RKO (cell line): ENCODE results near the gene TENM4.

Experiments
- DNase-seq: peaks from one replicate; pipeline ENCODE4 v3.0.0-alpha.2; 2016; ENCODE audit warnings: low spot score

The TENM4 gene

DNA sequence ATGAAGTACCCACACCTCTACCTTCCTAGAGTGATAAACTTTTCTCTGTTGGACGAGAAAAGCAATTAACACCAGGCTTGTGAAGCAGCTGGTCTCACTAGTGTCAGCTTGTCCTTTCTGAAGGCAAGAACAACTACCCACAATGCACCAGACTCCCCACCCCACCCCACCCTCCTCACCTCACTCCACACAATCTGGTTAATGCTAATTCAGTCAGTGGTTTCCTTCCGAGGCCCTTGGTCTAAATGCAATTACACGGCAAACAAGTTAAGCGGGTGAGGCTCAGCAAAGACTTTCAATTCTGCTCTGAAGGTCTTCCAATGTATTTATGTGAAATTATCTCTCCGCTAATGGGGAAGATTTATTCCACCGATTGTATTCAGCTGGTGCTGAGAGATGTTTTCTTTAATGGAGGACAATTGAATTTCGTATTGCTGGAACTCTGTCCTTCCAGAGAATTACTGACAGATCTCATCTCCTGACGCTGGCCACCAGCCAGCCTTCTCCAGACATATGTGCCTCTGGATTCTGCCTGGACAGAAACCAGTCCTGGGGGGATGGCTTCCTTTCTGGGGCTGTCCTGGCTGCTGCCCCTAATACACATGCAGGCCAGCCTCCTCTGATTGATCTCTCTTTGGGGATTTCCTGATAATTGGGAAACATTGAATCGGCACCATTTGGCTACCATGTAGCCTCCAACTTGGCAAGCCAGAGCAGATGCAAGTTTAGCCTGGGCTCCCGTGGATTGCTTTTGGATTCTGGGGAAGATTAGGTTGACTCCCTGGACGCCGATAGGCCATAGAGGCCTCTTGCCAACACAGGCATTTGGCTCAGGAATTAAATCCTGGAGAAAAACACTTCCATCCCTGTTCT, 700.4 kb downstream of the TENM4 start:
- DNase-seq = no peak

DNA sequence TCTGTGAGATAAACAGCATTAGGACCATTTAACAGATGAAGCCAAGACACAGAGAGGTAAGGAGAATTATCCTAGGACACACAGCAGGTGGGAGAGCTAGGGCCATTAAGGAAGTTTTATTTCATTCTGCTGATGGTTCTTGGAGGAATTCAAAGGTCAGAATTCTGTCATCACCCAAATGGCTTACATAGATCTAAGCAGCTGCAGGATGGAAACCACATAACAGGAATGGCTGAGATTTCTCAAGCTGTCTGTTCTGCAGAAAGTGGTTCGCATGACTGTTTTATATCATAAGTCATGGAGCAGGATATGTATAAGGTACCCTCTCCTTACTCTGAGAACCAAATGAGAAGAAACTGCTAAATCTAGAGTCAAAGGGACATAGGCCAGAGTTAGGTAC, 702.9 kb downstream of the TENM4 start:
- no peak for DNase-seq

DNA sequence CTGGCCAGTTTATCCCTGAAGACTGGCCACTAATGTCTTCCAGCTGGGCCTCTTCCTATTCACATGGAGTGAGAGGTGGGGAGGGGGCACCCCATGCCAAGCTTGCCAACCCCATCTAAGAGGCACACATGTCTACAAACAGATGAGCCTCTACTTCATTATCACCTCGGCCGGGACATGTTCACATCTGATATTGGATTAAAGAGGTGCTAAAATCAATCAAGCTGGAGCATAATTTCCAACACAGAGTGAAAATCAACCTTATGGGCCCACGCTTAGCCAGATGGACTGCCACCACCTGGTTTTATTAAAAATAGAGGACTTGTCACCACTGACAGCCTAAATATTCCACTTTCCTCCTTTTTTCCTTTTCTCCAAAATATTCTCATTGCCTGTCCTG, 703.5 kb downstream of the TENM4 start:
- DNase-seq = no peak

DNA sequence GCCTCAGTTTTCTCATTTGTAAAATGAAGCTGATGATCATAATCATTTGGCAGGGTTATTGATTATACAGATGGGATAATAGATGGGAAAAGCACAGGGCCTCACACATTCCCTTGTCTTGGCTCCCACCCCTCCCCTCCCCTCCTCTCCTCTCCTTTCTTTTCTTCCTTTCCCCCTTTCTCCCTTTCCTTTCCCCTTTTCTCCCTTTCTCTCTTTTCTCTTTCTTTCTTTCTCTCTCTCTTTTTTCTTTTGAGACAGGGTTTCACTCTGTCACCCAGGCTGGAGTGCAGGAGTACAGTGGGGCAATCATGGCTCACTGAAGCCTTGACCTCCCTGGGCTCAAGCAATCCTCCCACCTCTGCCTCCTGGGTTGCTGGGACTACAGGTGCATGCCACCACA, 705.1 kb downstream of the TENM4 start:
- DNase-seq = no peak

DNA sequence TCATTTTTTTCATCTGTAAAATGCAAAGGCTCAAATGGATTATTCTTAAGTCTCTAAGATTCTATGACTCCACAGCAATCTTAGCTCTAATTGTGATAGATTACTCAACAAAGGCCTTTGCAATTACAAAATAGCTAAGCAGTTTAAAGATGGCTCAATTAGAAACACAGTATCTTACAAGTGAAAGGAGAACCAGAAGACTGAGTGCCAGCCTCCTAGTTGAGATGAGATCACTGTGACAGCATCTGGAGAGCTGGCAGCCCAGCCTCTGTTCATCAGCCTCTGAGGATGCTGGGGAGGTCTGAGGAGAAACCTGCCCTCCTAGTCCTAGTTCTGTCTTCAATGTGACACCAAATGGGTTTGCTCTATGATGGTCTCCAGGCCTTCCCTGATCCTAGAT, 707.8 kb downstream of the TENM4 start:
- DNase-seq = no peak

DNA sequence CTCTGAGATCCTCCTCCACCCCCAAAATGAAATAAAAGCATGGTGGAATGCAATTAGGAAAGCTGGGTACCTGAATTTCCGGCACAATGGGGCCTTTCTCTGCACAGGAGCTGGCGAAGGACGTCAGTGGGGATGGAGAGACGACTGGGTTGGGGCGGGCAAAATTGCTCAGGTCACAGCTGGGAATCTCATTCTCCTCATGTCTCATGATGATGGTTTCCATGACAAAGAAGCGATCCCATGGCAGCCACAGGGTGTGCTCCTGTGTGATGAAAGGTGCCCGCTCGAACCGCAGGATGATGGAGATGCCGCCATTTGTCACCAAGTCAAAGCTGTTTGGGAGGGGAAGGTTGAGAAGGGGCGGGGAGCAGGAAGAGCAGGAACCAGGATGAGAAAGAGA, 708.6 kb downstream of the TENM4 start:
- DNase-seq = no peak

DNA sequence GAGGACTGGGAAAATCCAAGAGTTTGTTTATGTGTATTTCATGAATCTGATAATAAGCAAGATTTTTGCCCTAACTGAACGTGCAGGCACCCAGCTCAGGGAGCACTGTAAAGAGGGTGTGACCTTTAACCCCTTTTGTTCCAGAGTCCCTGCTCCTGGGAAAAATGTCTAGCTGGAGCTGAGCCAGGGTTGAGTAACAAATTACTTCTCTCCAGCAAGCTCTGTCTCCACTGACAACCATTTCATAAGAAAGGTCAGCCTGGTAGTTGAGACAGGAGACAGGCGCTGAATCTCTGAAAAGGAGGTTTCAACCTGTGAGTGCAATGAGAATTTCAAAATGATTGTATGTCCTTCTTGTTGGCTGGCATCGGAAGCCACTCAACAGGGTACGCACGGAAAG, 709.8 kb downstream of the TENM4 start:
- DNase-seq = no peak

DNA sequence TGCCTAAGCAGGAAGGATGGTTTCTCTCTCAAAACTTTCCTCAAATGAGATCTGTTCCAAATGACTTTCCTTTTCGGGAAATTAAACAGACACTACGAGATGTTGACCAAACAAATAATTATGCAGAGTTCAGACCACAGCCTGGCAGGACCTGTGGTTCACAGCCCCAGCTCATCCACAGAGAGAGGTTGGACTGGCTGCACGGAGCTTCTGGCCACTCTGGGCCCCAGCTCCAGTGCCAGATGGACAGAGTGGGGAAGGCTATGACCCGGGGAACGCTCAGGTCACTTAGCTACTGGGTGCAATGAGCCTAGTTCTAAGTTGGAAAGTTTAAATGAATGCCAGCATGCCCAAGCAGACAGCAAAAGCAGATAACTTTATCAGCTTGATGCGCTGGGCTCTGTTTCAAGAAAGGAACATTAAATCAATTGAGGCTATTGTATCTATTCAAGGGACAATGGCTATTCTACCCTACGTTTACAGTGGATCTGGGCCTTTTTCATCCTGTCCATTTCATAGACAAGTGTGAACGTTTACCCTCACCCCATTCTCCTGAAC, 710.5 kb downstream of the TENM4 start:
- no peak for DNase-seq

DNA sequence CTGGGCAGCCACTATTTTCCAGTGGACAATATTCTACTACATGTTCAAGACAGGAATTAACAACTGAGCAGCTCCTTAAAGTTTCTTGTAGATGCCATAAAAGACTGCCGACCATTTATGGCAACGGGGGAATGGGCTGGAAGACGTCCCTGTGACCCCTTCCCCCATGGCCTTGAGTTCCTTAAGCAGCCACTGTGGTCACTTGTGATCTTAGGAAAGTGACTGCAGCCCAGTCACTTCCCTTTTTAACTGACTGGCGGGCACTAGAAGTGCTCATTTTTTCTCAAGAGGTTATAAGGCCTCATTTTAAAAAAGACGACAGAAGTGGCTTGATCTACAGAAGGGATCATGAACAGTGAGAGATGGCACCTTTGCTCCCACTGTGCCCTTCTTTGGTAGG, 713.0 kb downstream of the TENM4 start:
- no peak for DNase-seq

DNA sequence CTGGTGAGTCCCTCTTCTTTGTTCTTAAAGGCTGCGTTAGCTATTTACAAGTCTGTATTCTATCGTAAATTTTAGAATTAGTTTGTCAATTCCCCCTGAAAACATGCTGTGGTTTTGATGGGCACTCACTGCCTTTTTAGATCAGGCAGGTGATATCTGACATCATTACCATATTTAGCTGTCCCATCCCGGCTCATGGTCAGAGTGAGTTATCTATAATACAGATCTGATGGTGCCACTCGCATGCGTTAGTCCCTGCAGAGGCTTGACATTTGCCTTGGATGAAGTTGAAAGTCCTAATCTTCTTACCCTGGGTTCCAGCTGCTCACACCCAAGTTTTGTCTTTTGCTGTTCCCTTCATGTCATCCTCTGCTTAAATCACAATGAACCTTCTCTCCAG, 715.6 kb downstream of the TENM4 start:
- DNase-seq = no peak

DNA sequence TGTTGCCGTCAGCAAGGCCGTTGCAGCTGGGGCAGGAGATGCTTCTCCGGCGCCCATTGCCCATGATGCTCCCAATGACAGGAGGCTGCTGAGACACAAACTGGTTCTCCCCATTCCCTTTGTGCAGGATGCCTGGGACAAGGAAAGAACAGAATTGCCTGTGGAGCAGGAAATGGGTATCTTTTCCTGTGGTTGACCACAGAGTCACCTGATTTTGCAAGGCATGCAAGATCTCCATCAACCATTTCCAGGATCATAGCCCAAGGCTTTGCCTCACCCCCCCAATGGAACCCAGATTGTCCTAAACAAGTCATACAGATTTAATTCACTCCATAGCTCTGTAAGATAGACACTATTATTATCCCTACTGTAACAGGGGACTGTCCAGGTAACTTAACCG, 718.0 kb downstream of the TENM4 start:
- DNase-seq = no peak

DNA sequence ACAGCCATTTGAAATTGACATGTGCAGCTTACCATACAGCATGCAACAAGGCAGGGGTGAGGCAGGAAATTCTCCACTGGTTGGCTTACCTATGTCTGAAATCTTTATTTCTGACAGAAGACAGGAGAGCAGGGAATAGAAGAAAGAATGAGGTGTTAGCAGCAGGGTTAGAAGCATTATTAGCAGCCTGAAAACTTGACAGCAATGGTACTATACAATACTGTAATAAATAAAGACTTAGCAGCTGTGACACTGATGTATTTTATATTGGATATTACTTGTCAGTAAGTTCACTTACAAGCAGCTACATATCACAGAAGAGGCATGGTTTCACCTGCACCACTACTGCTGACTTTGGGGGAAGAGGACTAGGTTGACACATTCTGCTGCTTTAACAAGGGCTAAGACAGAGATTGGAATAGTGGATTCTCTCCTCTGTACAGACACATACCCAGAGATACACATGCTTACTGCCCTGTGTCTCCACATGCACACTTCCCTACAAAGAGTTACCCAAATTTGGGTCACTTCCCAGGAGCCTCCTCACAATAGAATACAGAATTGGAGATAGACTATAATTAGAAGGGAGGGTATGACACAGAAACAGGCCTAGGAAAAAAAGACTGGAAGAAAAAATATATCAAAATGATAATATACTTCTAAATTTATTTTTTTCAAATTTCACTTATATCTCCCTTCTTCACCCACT, 720.4 kb downstream of the TENM4 start:
- DNase-seq = no peak

DNA sequence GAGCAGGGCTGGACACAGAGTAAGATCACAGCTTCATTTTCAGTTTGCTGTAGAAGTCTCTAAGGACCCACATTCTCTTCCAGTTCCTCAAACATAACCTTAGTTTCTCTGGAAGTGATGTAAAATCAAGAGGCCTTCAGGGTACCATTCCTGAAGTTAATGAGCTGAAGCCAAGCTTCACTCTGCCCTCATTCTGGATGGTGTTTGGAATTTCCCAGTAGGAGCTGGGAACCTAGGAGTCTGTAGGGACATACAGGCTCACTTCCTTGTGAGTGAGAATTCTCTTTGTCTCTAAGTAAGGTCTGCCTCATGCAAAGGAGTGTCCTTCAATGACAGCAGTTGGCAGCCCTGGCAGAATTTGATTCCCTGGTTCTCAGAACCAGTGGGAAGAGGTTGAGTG, 723.8 kb downstream of the TENM4 start:
- DNase-seq = no peak

DNA sequence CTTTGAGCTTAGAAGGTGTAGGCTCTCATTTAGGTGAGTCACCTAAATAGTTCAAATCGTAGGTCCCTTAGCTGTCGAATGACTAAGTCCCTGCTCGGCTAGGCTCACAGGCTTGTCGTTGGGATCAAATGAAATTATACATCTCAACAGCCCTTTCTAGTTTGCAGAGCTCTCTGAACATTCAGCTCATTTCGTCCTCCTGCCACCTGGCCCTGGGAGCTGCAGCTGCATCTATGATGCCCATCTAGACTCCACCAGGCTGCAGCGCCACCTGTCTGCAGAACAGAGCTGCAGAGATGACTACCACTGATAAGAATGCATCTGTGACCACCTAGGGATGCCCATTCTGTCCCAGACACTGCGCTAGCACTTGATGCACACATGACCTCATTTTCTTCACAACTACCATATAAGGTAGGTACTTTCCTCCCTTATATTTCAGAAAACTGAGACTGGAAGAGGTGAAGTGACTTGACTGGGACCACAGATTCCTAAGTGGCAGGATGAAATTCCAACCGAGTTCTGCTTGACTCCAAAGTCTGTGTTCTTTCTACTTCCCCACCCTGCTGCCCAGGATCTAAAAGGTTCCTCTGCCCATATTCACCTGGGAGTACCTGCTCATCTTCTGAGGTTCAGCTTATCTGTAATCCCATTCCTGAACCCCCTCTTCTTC, 725.1 kb downstream of the TENM4 start:
- peak; percentile 70 for DNase-seq

DNA sequence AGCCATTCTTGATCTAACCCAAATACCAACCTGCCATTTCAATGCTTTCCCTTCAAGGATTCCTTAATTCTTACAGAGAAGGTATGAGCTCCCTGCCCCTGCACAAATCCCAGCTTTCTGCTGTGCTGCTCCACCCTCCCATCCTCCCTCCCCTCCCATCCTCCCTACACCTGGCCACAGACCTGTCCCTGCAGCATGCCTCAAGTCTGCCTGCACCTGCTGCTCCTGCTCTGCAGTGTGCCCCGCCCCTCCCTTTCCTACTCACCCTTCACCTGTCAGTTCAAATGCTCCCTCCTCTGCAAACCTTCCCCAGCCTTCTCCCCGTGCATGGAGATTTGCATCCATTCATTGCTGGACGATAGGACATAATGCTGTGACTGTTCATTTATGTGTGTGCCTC, 726.3 kb downstream of the TENM4 start:
- no peak for DNase-seq

DNA sequence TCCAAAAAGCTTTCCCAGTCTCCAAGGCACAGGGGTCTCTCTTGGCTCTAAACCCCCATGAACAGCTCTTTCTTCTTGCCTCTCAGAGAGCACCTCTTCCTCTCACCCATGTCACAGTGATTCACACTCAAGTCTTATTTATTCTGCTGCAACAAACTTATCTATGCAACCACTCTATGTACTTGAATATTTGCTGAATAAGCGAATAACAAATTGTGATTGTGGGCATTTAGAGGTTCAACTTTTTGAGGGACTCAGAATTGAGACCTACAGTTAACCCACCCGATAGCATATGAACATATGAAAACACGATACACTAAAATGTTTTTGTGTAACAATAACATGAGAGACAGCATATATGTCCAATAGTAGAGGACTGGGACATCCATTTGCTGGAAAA, 729.1 kb downstream of the TENM4 start:
- no peak for DNase-seq

DNA sequence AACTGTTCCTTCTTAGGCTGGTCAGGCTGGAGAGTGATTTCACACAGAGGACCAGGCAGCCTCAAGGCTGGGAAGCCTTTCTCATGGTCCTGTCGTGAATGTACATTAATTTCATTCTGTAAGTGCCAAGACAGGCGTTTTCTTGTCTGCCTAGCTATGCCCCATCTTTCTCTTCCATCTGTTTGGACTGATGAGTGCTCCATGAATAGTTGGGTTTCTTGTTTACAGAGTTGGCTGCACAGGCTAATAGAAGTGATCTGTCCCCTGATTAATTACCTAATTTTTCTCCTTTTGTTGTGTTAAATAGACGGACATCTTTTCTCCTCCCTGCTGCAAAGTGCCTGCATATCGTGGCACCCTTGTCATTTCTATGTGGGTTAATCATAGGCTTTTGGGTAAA, 730.4 kb downstream of the TENM4 start:
- no peak for DNase-seq

DNA sequence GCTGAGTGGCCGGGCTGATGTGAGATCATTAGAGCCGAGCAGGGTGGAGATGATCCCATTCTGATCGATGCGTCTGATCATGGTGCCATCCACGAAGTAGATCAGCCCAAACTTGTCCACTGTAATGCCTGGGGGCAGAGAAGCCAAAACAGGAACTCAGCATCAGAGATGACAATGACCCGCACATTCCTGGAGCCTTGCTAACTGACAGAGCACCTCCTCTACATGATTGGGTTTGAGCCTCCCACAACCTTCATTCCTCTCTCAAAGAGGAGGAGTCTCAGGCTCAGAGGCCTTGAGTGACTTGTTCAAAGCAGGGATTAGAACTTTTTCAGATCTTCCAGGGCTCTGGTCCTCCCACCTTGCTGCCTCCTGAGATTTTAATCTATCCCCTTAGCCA, 732.4 kb downstream of the TENM4 start:
- no peak for DNase-seq

DNA sequence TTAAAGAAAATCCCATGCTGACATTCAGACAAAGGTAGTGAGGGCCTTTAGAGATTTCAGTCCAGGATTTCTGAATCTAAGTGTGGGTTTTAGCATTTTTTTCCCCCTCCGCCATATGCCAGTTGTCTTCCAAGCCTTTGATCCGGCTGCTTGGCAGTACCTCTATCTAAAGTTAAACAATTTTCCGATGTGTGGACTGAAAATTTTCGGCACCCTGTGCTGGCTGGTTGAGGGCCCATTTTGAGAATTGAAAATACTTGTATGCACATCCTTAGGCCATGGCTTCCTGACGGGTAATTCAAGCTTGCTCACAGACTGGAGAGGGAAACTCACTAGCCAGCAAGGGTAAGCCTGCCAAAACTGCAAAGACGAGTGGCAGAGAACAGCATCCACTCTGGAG, 734.3 kb downstream of the TENM4 start:
- no peak for DNase-seq

DNA sequence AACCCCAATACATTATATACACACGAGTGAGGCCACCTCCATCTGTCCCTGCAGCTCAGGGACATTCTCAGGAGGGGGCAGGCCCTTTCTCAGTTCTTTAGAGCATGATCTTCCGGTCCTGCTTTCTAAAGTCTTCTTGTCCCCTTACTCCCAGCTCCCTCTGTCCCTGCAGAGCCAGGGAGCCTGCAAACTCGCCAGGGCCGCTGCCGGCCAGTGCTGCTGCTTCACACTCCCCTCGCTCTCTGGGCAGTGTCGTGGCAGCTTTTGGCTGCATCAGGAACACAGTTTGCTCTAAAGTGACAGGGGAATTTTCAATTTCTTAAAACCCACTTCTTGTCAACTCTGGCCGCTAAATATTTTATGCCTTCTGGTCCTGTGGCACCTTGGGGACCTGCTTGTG, 736.0 kb downstream of the TENM4 start:
- DNase-seq = no peak

DNA sequence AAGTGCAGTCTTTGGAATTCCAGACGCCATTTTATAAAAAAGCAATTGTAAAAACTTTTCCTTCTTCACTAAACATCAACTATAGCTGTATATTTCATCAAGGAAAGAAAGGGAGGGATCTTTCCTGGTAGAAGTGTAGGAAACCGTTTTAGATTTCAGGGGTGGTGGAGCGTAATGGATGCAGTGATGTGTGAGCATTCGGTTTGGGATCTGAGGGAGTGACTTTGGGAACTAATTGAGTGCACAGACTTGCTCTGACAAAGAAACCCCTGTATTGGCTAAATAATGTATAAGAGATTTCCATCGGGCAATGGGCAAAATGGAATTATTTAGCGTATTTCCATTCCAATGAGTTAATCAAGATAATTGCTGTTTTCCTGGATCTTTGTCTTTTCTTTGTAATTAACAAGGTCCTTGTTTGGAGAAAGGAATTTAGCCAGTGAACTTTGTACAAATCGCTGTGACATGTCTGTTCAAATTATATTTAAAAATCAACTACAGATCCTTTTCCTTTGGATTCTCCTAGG, 741.2 kb downstream of the TENM4 start:
- DNase-seq = no peak

DNA sequence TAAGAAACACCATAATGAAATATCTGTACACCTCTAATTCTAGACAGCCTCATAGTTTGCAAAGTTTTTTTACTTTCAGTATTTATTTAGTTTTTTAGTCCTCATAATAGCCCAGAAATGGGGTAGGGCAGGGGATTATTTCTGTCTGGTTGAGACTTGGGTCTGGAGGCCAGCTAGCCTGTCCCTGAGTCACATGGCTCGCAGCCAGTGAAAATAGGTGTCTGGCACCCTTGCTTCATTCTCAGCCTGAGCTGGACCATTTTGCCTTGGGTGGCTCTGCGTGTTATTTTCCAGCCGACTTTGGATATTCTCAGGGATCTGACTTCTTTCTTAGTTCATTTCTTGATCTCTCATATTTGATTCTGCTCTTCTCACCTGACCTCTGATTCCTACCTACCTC, 742.2 kb downstream of the TENM4 start:
- DNase-seq = no peak

DNA sequence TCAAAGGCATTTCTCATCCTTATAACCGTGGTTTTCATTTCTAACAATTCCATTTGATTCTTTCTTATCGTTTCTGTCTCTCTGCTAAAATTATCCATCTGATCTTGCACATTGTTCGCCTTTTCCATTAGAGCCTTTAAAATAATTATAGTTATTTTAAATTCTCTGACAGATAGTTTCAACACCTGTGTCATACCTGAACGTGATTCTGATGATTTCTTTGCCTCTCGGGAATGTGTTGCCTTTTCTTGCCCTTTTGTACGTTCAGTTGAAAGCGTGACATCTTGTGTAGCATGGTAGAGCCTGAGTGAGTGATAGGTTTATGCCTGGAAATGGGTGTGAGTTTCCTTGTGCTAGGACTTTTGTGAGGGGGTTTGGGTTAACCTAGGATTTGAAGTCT, 744.7 kb downstream of the TENM4 start:
- DNase-seq = no peak
